Globus pallidus (tissue), 1 donor: Measurements from ENCODE around the gene AHCYL1.
A peak's percentile ranks its signal among the peaks of the same experiment; 100 is the strongest.

ENCODE experiments used
- DNase-seq: peaks from one replicate; pipeline ENCODE4 v3.0.0-alpha.2; 2015; ENCODE audit warnings: low spot score

AHCYL1 gene

DNA sequence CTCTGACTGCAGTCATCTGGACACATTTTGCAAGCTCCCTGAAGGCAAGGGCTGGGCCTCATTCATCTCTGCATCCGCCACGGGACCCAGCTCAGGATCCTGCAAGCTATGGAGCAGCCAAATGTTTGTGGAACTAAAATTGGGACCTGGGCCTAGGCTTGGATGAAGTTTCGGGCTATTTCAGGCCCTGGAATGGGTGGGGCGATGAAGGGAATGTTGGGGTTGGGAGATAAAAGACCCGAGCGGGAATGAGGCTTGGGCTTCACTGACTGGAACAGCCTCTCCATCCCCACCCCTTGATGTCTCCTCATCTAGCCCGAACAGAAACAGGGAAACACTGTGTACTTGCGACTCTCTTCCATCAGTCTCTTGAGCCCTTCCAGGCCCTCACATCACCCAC lies 7.3 kb upstream of the AHCYL1 start:
- no peak for DNase-seq

- no peak for DNase-seq
Observed at GRCh38 chr1:109977657-109978378, 6.7 kb upstream of the AHCYL1 start.

DNA sequence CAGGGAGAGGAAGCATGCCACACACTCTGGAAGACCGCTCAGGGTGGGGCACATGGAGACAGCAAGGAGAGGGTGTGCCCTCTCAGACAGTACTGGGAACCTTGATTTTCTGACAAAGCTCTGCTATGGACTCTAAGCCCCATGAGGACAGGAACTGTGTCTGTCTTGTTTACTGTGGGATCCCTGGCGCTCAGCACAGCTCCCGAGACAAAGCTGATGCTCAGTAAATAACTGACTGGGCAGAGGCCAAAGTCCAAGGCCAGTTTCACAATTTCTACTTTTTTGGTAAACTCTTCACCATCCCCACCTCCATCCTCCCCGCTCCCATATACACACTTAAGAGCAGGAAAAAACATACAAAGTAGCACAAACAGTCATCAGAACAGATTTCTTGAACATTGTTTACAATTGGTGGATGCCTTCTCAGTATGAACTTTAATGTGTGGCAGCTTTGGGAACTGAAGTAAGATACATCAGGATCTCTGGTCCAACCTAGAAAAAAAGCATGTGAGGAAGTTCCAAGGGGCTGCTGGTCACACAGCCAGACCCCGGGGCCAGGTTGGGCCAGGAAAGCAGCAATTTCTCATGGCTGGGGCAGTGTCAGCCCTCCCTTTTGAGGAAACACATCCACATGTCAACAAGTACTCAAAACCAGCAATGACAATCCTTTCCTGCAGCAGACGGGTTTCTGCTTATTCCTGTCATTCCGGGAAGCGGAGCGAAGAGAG lies 5.6 kb upstream of the AHCYL1 start:
- no peak for DNase-seq

GRCh38 chr1:109979489-109980091 lies 5.0 kb upstream of the AHCYL1 start:
- DNase-seq: no peak

GRCh38 chr1:109980324-109981003 lies 4.1 kb upstream of the AHCYL1 start:
- no peak for DNase-seq

- no peak for DNase-seq
Observed at GRCh38 chr1:109981004-109981335, 3.6 kb upstream of the AHCYL1 start.

DNA sequence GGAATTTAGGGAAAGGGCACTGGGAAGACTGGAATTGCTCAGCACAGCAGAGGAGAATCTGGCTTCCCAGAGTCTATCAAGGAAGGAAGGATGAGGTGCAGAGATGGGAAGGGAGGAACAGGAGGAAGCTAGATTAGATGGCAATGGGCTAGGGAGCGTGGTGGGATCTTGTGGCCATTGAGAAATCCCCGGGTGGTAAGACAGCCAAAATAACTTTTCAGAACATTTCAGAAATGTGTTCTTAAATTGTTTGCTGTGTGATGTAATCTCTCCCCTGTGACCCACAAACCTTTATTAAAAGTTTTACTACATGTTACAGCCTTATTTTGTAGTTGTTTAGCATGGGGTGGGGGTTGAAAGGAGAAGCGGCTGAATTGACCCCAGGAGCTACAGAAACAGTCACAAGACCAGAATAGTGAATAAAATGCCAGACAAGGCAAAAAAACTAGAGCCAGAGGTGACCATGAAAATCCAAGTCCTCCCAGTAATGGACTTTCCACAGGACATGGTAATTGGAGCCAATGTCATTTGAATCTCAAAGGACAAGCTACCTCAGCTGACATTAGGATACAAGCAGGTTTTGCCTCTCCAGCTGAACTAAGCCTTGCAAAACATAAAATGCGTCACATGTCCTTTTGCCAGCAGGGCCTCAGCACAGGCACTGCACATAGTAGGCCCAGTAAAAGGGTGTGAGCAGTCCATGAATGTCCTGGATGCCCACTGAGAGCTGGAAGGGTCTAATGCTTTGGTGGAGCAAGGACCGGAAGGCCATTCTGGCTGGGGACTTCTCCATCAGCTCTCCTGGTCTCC lies 980 bp upstream of the AHCYL1 start:
- DNase-seq: no peak

DNA sequence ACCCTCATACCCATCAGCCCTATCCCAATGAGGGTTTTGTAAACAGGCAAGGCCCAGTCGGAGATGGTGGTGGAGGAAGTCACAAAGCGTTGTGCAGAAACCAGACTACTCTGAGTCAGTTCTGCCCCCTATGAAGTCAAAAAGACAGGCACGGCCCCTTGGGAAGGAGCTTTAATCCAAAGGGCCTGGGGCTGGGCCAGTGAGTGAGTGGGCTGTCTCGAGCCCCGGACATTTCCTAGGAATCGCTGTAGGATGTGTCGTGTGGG lies 442 bp upstream of the AHCYL1 start:
- DNase-seq: no peak

DNA sequence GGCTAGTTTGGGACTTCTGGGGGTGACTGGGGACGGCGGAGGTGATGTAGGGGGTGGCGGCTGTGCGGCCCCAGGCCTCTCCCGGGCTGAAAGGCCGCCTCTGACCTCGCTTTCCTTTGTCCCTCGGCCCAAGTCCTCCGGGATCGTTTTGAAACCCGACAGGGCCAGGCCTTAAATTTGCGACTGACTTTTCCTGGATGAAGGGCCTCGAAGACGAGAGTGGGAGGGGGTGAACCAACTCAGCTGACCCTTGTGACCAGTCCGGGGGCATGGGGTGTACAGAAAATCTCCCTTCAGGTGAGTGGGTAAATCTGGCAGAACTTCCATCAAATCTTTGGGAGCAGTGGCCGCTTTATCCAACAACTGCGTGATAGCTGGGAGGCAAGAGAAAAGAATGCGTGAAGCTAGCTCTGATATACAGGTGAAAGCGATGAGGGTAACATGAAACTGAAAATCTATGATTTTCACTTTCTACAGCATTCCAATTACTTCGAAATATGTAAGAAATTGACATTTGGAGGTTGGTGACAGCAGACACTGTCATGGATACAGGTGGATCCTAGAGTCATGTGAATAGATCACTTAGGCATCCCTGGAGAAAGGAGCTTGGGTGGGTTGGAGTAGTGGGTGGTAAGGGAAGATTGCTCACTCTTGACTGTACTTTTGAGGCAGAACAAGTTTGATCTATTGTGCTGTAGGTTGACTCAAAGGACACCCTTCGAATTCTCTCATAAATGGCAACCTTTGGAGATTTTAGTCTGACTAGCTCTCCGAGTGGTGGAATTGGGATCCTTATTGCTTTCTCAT lies 885 bp downstream of the AHCYL1 start:
- DNase-seq: no peak

- DNase-seq: no peak
Observed at GRCh38 chr1:109986054-109986444, 1.5 kb downstream of the AHCYL1 start.

DNA sequence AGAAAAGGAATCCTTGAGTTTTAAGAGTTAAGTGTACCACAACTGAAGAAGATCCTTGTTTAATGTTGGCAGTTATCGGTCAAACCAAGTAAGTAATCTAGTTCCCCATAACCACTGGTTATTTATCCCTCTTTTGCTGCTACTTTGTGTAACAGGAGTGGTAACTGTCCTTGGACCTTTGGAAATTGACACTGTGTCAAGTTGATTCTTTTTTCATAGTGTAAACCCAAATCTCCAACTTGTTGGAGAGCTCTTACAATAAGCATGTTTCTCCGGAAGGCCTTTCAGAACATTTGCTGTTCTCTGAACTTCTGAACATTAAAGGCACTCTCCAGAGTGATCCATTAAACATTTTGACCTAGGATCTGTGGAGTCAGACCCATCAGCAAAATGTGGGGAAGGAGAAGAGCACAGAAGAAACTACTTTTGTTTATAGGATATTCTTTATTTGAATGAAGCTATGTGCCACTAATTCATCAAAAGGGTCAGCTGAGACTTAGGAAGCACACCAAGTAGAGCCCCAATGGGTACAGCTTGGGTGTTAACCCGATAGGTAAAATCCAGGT lies 3.9 kb downstream of the AHCYL1 start:
- no peak for DNase-seq

DNA sequence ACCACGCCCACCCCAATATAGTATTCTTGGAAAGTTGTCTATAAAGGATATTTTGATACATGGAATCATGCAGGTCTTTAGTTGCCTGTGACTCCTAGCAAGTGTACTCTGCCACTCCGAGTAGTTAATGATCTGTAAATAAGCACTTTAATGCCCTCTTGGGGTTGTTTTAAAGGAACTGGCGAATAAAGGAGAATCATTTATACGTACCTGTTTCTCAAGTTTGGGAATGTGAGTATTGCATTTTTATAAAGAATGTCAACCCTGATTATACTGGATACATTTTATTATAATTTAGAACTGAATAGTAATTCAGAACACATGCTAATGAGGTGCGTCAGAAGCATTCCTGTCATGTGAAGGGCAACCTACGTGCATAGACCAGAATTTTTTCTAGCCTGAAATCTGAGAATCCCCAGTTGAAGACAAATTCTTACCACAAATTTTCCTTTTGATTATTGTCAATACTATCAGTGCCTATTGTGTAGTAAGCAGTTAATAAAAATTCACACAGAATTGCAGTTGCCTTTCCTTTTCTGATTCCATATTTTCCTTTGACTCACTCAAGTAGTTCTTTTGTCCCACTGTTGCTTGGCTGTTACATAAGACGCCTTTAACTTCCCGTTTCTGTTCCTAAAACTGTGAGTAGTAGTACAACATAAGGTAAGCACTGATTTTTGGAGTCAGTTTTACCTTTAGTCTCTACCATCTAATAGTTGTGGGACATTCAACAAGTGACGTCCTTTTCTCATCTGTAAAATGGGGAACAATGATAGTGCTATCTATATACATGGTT lies 5.1 kb downstream of the AHCYL1 start:
- no peak for DNase-seq

- no peak for DNase-seq
Observed at GRCh38 chr1:109990302-109990653, 5.7 kb downstream of the AHCYL1 start.

DNA sequence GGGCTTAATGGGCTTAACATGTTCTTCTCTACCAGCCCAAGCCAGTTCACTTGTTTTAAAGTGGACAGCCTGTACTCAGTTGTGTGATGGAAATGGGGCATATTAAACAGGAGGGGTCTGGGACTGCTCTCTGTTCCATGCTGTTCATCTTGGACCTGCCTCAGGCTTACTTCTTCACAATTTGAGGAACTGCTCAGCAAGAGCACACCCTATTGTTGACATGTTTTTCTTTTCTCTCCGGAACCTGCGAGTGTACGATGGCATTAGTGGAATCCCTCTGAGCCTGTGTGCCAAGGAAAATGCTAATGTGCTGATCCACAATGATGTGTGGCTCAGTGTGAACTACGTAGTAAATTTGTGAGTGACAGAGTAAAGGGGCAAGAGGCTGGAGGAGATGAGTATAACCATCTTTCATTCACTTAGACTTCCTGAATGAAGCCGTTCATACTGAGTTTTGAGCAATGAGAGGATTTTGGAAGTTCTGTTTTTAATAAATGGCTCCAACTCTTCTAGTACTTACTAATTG lies 6.9 kb downstream of the AHCYL1 start:
- DNase-seq: no peak

DNA sequence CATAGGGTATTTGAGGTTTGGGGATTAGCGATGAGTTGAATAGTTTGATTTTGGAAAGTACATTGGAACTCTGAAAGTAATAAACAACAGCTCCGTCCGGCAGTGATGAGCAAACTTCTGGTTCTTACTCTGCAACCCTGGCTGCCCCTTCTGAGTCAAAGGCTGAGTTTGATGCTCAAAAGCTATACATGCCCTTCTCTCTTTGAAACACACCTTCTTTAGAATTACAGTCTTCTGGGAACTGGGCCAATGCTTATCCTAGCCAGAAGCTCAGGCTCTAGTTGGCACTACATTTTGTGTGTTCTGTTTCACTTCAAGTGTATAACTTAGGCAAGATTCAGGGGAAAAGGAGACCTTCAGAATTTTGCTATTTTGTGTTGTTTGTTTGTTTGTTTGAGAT lies 9.3 kb downstream of the AHCYL1 start:
- DNase-seq: no peak

- DNase-seq: peak; percentile 64
Observed at GRCh38 chr1:109994654-109995053, 10.1 kb downstream of the AHCYL1 start.

DNA sequence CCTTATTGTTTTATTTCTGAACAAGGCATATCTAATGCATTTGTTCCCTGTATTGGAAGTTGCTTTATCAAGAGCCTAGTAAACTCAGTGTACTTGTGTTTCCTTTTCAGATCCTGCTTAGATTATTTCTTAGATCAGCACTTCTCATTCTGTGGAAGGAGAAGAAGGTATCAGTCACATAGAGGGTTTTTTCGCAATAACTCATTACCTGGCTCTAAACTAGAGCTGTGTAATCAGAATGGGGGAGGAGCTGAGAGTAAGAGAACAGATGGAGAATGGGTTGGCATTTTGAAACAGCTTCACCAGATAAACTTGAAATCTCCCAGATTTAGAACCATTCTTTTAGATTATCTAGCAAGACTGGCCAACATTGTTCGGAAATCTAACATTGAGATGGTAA lies 11.0 kb downstream of the AHCYL1 start:
- no peak for DNase-seq

GRCh38 chr1:109996476-109996875 lies 11.9 kb downstream of the AHCYL1 start:
- DNase-seq: no peak

- DNase-seq: no peak
Observed at GRCh38 chr1:109997204-109997866, 12.8 kb downstream of the AHCYL1 start.

- DNase-seq: no peak
Observed at GRCh38 chr1:109997867-109998229, 13.3 kb downstream of the AHCYL1 start.
